Natural killer cell (primary cell): ENCODE results near the gene DENND5B. TPM values are rescaled to one million over a fixed set of nuclear protein-coding genes. Genes with fewer than 3 reads are reported as not detected.

Experiments
- ATAC-seq, 3 donors: fragments of 150-1000 bp in 2 of 3; fragments of 200-7000 bp in 1 of 3; cut with Tn5 transposase; 1 replicate in 1 of 3; 2 replicates in 2 of 3; pipeline ENCODE4 v1.10.0; 2021; ENCODE audit warnings: mild to moderate bottlenecking in 2 of 3, moderate library complexity in 2 of 3
- DNase-seq, 2 donors: peaks; one replicate each; pipeline versions ENCODE4 v3.0.0 to v3.0.0-alpha.2; 2013 to 2021; ENCODE audit warnings: mixed read lengths in 1 of 2
- H3K27ac ChIP-seq: one replicate; pipeline ENCODE4 v1.5.1; 2013; ENCODE audit warnings: mild to moderate bottlenecking, low read length
- H3K27me3 ChIP-seq: one replicate; pipeline ENCODE4 v1.6.1; 2013; ENCODE audit warnings: low read length; ENCODE audit not compliant: control insufficient read depth, insufficient read depth
- H3K36me3 ChIP-seq: one replicate; pipeline ENCODE4 v1.6.1; 2013; ENCODE audit warnings: low read length; ENCODE audit not compliant: control insufficient read depth, insufficient read depth
- H3K4me1 ChIP-seq: one replicate; pipeline ENCODE4 v1.6.1; 2013; ENCODE audit warnings: low read length; ENCODE audit not compliant: control insufficient read depth, insufficient read depth
- H3K4me3 ChIP-seq: one replicate; pipeline ENCODE4 v1.5.1; 2013; ENCODE audit warnings: low read length
- H3K9me3 ChIP-seq: one replicate; pipeline ENCODE4 v1.6.1; 2013; ENCODE audit warnings: low read length; ENCODE audit not compliant: control insufficient read depth, insufficient read depth
- H3K27ac Mint-ChIP-seq, 2 donors: one replicate each; pipeline ENCODE4 v1.8.0; 2022; ENCODE audit warnings: mild to moderate bottlenecking in 2 of 2, mixed read lengths in 2 of 2, moderate library complexity in 1 of 2
- H3K27me3 Mint-ChIP-seq, 2 donors: one replicate each; pipeline ENCODE4 v1.8.0; 2022; ENCODE audit warnings: low read depth in 2 of 2, mixed read lengths in 2 of 2
- H3K36me3 Mint-ChIP-seq: one replicate; pipeline ENCODE4 v1.8.0; 2022; ENCODE audit warnings: mixed read lengths
- H3K4me1 Mint-ChIP-seq, 2 donors: one replicate each; pipeline ENCODE4 v1.8.0; 2022; ENCODE audit warnings: mixed read lengths in 2 of 2
- H3K4me3 Mint-ChIP-seq: one replicate; pipeline ENCODE4 v1.8.0; 2022; ENCODE audit warnings: mild to moderate bottlenecking, moderate library complexity, mixed read lengths
- H3K9me3 Mint-ChIP-seq, 2 donors: one replicate each; pipeline ENCODE4 v1.8.0; 2022; ENCODE audit warnings: mixed read lengths in 2 of 2
- CTCF ChIP-seq: fragments of 200-600 bp; IDR thresholded peaks from one replicate; pipeline ENCODE4 v1.8.0; 2022; ENCODE audit warnings: antibody characterized with exemption
- WGBS: methylation state at CpG from one replicate; pipeline ENCODE4 v1.1.7; 2013; ENCODE audit warnings: missing lambda C conversion rate; ENCODE audit not compliant: insufficient coverage; 5-methylcytosine and 5-hydroxymethylcytosine counted together
- intact Hi-C: fragments of 100-400 bp; cut with micrococcal nuclease; formaldehyde crosslinking; loops from one replicate; pipeline ENCODE4 v1.14.2; 2022
- total RNA-seq, 4 donors: library from RNA; stranded (reverse); fragments of 120-200 nt in 1 of 4; gene quantifications; one replicate each; pipeline versions ENCODE4 v1.2.3 to v1.2.4, GENCODE V29; 2013 to 2022

DENND5B gene
- total RNA-seq, 3 donors from 2014 or later (not counting 1 experiment from before 2014, with no cell fraction given): 0.52 to 2.4 (median 0.70) TPM

- peak overlapping the region; percentile 88 to 89 for H3K27ac Mint-ChIP-seq
- intact Hi-C loops: loop anchor here (2.0 kb wide), 1 partner anchor 91 kb away; no protein-coding TSS in a partner anchor
- H3K4me1 ChIP-seq: peaks cover 25% of the 10 kb centered on the region
- no peaks in the 10 kb centered on the region for H3K36me3 ChIP-seq
- DNase-seq: no peak
- H3K4me3 Mint-ChIP-seq: peak overlapping the region; percentile 84
- H3K27ac ChIP-seq: peak overlapping the region; percentile 65
- 68% methylated on average over 6 of the region's 6 CpGs for WGBS
- TF ChIP-seq CTCF: no peak
- H3K27me3 Mint-ChIP-seq: no peaks in the 10 kb centered on the region
- no peaks in the 10 kb centered on the region for H3K9me3 Mint-ChIP-seq
- no peaks in the 10 kb centered on the region for H3K27me3 ChIP-seq
- H3K4me1 Mint-ChIP-seq: peaks cover 20 to 27% of the 10 kb centered on the region in 2 donors
- no peak overlapping the region for H3K4me3 ChIP-seq
- no peaks in the 10 kb centered on the region for H3K36me3 Mint-ChIP-seq
- no peak for ATAC-seq
- H3K9me3 ChIP-seq: no peaks in the 10 kb centered on the region
Measured at GRCh38 chr12:31363416-31363809, 227.5 kb downstream of the DENND5B start.

- TF ChIP-seq CTCF: no peak
- 0% methylated on average over 3 of the region's 6 CpGs for WGBS
- DNase-seq (peak; percentile 17 to 44), ATAC-seq (peak; percentile 76 to 84 (median 77))
- H3K27me3 Mint-ChIP-seq: no peaks in the 10 kb centered on the region
- intact Hi-C loops: loop anchor here (2.0 kb wide), 1 partner anchor 90 kb away; no protein-coding TSS in a partner anchor
- no peaks in the 10 kb centered on the region for H3K36me3 ChIP-seq
- peak overlapping the region; percentile 20 for H3K4me3 ChIP-seq
- no peaks in the 10 kb centered on the region for H3K36me3 Mint-ChIP-seq
- H3K4me3 Mint-ChIP-seq: peak overlapping the region; percentile 84
- peak overlapping the region; percentile 65 for H3K27ac ChIP-seq
- H3K4me1 Mint-ChIP-seq: peaks cover 20 to 27% of the 10 kb centered on the region in 2 donors
- H3K27ac Mint-ChIP-seq: peak overlapping the region; percentile 88 to 89
- H3K27me3 ChIP-seq: no peaks in the 10 kb centered on the region
- H3K9me3 ChIP-seq: no peaks in the 10 kb centered on the region
- peaks cover 25% of the 10 kb centered on the region for H3K4me1 ChIP-seq
- H3K9me3 Mint-ChIP-seq: no peaks in the 10 kb centered on the region
Measured at GRCh38 chr12:31362759-31363415, 228.0 kb downstream of the DENND5B start.

- Mint-ChIP-seq H3K4me1 (peaks cover 20 to 27% of the 10 kb centered on the region in 2 donors), H3K36me3 (no peaks in the 10 kb centered on the region), H3K4me3 (peak overlapping the region; percentile 84), H3K27me3 (no peaks in the 10 kb centered on the region), H3K27ac (peak overlapping the region; percentile 88 to 89), H3K9me3 (no peaks in the 10 kb centered on the region)
- Histone ChIP-seq H3K36me3 (no peaks in the 10 kb centered on the region), H3K9me3 (no peaks in the 10 kb centered on the region), H3K4me1 (peaks cover 25% of the 10 kb centered on the region), H3K27ac (peak overlapping the region; percentile 65), H3K27me3 (no peaks in the 10 kb centered on the region), H3K4me3 (peak overlapping the region; percentile 20)
- peak; percentile 4 to 17 for DNase-seq
- intact Hi-C loops: loop anchor here (2.0 kb wide), 1 partner anchor 89 kb away; no protein-coding TSS in a partner anchor
- peak; percentile 34 to 53 (median 43) for ATAC-seq
- 25% methylated on average over 13 of the region's 13 CpGs for WGBS
- no peak for TF ChIP-seq CTCF
Measured at GRCh38 chr12:31362115-31362758, 228.7 kb downstream of the DENND5B start.
